Astrocyte (in vitro differentiated cells and primary cell): ENCODE measurements around the gene C6orf58. TPM values are rescaled to one million over a fixed set of nuclear protein-coding genes. Genes with fewer than 3 reads are reported as not detected.

Experiments
- DNase-seq: peaks from one replicate; pipeline ENCODE4 v3.0.0-alpha.2; 2010; ENCODE audit warnings: low read depth
- FAIRE-seq: peaks from 2 replicates; lab custom pipeline; 2011; peaks lifted over from hg19 to GRCh38; lab: Jason Lieb, UNC
- H2AFZ ChIP-seq: 2 replicates; pipeline ENCODE4 v1.6.0; 2012; ENCODE audit warnings: low read depth, low read length, inconsistent platforms
- H3K27ac ChIP-seq: 2 replicates; pipeline ENCODE4 v1.5.1; 2011; ENCODE audit warnings: low read depth, low read length, inconsistent platforms
- H3K27me3 ChIP-seq: 2 replicates; pipeline ENCODE4 v1.6.0; 2011; ENCODE audit warnings: low read length, inconsistent platforms; ENCODE audit not compliant: insufficient read depth
- H3K36me3 ChIP-seq: 2 replicates; pipeline ENCODE4 v1.5.1; 2011; ENCODE audit warnings: low read length, inconsistent platforms; ENCODE audit not compliant: insufficient read depth
- H3K4me1 ChIP-seq: 2 replicates; pipeline ENCODE4 v1.5.1; 2011; ENCODE audit warnings: low read length, inconsistent platforms; ENCODE audit not compliant: insufficient read depth
- H3K4me2 ChIP-seq: 2 replicates; pipeline ENCODE4 v1.6.0; 2012; ENCODE audit warnings: low read length, inconsistent platforms
- H3K4me3 ChIP-seq: 2 replicates; pipeline ENCODE4 v1.5.1; 2011; ENCODE audit warnings: low read depth, mild to moderate bottlenecking, low read length, inconsistent platforms; ENCODE audit not compliant: insufficient read depth
- H3K79me2 ChIP-seq: 2 replicates; pipeline ENCODE4 v1.6.0; 2012; ENCODE audit warnings: mild to moderate bottlenecking, low read length, inconsistent platforms; ENCODE audit not compliant: insufficient read depth
- H3K9ac ChIP-seq: 2 replicates; pipeline ENCODE4 v1.6.0; 2012; ENCODE audit warnings: mild to moderate bottlenecking, low read length, inconsistent platforms
- H3K9me3 ChIP-seq: 2 replicates; pipeline ENCODE4 v1.5.1; 2012; ENCODE audit warnings: low read depth, mild to moderate bottlenecking, low read length, inconsistent platforms; ENCODE audit not compliant: insufficient read depth
- H4K20me1 ChIP-seq: 2 replicates; pipeline ENCODE4 v1.6.0; 2012; ENCODE audit warnings: low read length, inconsistent platforms; ENCODE audit not compliant: insufficient read depth
- H3K27ac Mint-ChIP-seq: one replicate; pipeline ENCODE4 v1.8.0; 2021; ENCODE audit warnings: mild to moderate bottlenecking, mixed read lengths; ENCODE audit not compliant: unreplicated experiment
- H3K27me3 Mint-ChIP-seq: one replicate; pipeline ENCODE4 v1.8.0; 2021; ENCODE audit warnings: low read depth, mixed read lengths; ENCODE audit not compliant: unreplicated experiment
- H3K36me3 Mint-ChIP-seq: one replicate; pipeline ENCODE4 v1.8.0; 2021; ENCODE audit warnings: low read depth, mixed read lengths; ENCODE audit not compliant: unreplicated experiment
- H3K4me1 Mint-ChIP-seq: one replicate; pipeline ENCODE4 v1.8.0; 2021; ENCODE audit warnings: low read depth, mixed read lengths; ENCODE audit not compliant: unreplicated experiment
- H3K4me3 Mint-ChIP-seq: one replicate; pipeline ENCODE4 v1.8.0; 2021; ENCODE audit warnings: mild to moderate bottlenecking, moderate library complexity, mixed read lengths; ENCODE audit not compliant: unreplicated experiment
- H3K9me3 Mint-ChIP-seq: one replicate; pipeline ENCODE4 v1.8.0; 2021; ENCODE audit warnings: mild to moderate bottlenecking, mixed read lengths; ENCODE audit not compliant: unreplicated experiment
- CTCF ChIP-seq: IDR thresholded peaks from 2 replicates; pipeline ENCODE4 v1.5.1; 2011; ENCODE audit warnings: low read depth, mild to moderate bottlenecking, inconsistent platforms, low read length, moderate library complexity; ENCODE audit not compliant: insufficient read depth
- EZH2 ChIP-seq: IDR thresholded peaks from 2 replicates; pipeline ENCODE4 v1.6.1; 2012; ENCODE audit warnings: mild to moderate bottlenecking, low read length, inconsistent platforms; ENCODE audit not compliant: insufficient read depth
- total RNA-seq: library from RNA; stranded (reverse); gene quantifications from 2 replicates; pipeline ENCODE4 v1.2.1, GENCODE V29; 2021

C6orf58 gene
- total RNA-seq, 1 donor from 2014 or later: not detected

GRCh38 chr6:127578900-127579299 is 1.9 kb downstream of the C6orf58 start:
- no peak overlapping the region for H3K27ac ChIP-seq
- H3K9me3 Mint-ChIP-seq: no peaks in the 10 kb centered on the region

GRCh38 chr6:127581576-127581975 is 4.6 kb downstream of the C6orf58 start:
- Histone ChIP-seq H3K9me3 (peaks cover 2% of the 10 kb centered on the region), H3K79me2 (no peaks in the 10 kb centered on the region), H3K27ac (no peak overlapping the region), H2AFZ (no peak overlapping the region), H3K4me2 (no peak overlapping the region), H3K9ac (no peak overlapping the region), H3K27me3 (no peaks in the 10 kb centered on the region), H4K20me1 (no peaks in the 10 kb centered on the region), H3K36me3 (no peaks in the 10 kb centered on the region), H3K4me1 (no peaks in the 10 kb centered on the region), H3K4me3 (no peak overlapping the region)
- peaks cover 12% of the 10 kb centered on the region for H3K4me1 Mint-ChIP-seq
- no peaks in the 10 kb centered on the region for H3K27me3 Mint-ChIP-seq
- no peak overlapping the region for H3K27ac Mint-ChIP-seq
- TF ChIP-seq EZH2: no peak
- peaks cover 3% of the 10 kb centered on the region for H3K36me3 Mint-ChIP-seq
- no peaks in the 10 kb centered on the region for H3K9me3 Mint-ChIP-seq
- FAIRE-seq (no peak), DNase-seq (no peak)
- H3K4me3 Mint-ChIP-seq: no peak overlapping the region

More at GRCh38 chr6:127578900-127579299, 1.9 kb downstream of the C6orf58 start:
- no peaks in the 10 kb centered on the region for H3K36me3 ChIP-seq
- no peak overlapping the region for H2AFZ ChIP-seq
- Mint-ChIP-seq H3K27ac (no peak overlapping the region), H3K27me3 (no peaks in the 10 kb centered on the region), H3K36me3 (peaks cover 3% of the 10 kb centered on the region), H3K4me3 (no peak overlapping the region), H3K4me1 (peaks cover 12% of the 10 kb centered on the region)
- no peaks in the 10 kb centered on the region for H3K27me3 ChIP-seq
- DNase-seq: no peak
- no peak overlapping the region for H3K4me3 ChIP-seq
- peaks cover 2% of the 10 kb centered on the region for H3K9me3 ChIP-seq
- no peak for TF ChIP-seq EZH2
- no peak for TF ChIP-seq CTCF
- H3K4me2 ChIP-seq: no peak overlapping the region
- no peaks in the 10 kb centered on the region for H3K79me2 ChIP-seq
- H4K20me1 ChIP-seq: no peaks in the 10 kb centered on the region
- no peak for FAIRE-seq
- H3K4me1 ChIP-seq: no peaks in the 10 kb centered on the region
- no peak overlapping the region for H3K9ac ChIP-seq

GRCh38 chr6:127582777-127583462 is 5.9 kb downstream of the C6orf58 start:
- DNase-seq (peak; percentile 71), FAIRE-seq (no peak)
- H3K27me3 ChIP-seq: no peaks in the 10 kb centered on the region
- Mint-ChIP-seq H3K9me3 (no peaks in the 10 kb centered on the region), H3K27me3 (no peaks in the 10 kb centered on the region), H3K36me3 (peaks cover 3% of the 10 kb centered on the region), H3K27ac (peak overlapping the region; percentile 41), H3K4me1 (peaks cover 12% of the 10 kb centered on the region), H3K4me3 (no peak overlapping the region)
- no peak overlapping the region for H2AFZ ChIP-seq
- no peak overlapping the region for H3K27ac ChIP-seq
- H3K9ac ChIP-seq: no peak overlapping the region
- H3K4me1 ChIP-seq: no peaks in the 10 kb centered on the region
- H3K4me2 ChIP-seq: no peak overlapping the region
- peaks cover 2% of the 10 kb centered on the region for H3K9me3 ChIP-seq
- H3K36me3 ChIP-seq: no peaks in the 10 kb centered on the region
- no peak for TF ChIP-seq EZH2
- no peak for TF ChIP-seq CTCF
- no peaks in the 10 kb centered on the region for H3K79me2 ChIP-seq
- H4K20me1 ChIP-seq: no peaks in the 10 kb centered on the region
- no peak overlapping the region for H3K4me3 ChIP-seq
